ENCODE data around the gene INO80B.
"Not testable (repeated sequence)": the region's sequence is repeated elsewhere in the genome, so short reads cannot be mapped to it uniquely, and the experiment has no call there.

- TF ChIP-seq, protein P1, sequence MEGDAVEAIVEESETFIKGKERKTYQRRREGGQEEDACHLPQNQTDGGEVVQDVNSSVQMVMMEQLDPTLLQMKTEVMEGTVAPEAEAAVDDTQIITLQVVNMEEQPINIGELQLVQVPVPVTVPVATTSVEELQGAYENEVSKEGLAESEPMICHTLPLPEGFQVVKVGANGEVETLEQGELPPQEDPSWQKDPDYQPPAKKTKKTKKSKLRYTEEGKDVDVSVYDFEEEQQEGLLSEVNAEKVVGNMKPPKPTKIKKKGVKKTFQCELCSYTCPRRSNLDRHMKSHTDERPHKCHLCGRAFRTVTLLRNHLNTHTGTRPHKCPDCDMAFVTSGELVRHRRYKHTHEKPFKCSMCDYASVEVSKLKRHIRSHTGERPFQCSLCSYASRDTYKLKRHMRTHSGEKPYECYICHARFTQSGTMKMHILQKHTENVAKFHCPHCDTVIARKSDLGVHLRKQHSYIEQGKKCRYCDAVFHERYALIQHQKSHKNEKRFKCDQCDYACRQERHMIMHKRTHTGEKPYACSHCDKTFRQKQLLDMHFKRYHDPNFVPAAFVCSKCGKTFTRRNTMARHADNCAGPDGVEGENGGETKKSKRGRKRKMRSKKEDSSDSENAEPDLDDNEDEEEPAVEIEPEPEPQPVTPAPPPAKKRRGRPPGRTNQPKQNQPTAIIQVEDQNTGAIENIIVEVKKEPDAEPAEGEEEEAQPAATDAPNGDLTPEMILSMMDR (IDR thresholded peaks at IDR 0.05), result not testable (repeated sequence)
- TF ChIP-seq POLR2A (IDR thresholded peaks at IDR 0.05), result not testable (repeated sequence)
These were observed 15.9 kb downstream of the INO80B start for GRCh38 chr2:74470742-74471141.
